ENCODE data around the gene LPCAT2. TPM values are rescaled to one million over a fixed set of nuclear protein-coding genes. Genes with fewer than 3 reads are reported as not detected.

LPCAT2 gene
- total RNA-seq, 2 donors from 2014 or later = 20.5 to 21.1 TPM

GRCh38 chr16:55503726-55504550 is 4.9 kb upstream of the LPCAT2 start:
- Histone ChIP-seq H3K27me3 (replicated peaks; ENCODE audit: insufficient read depth) (no peaks in the 10 kb centered on the region), H3K36me3 (peaks cover 17% of the 10 kb centered on the region), H3K9me3 (no peaks in the 10 kb centered on the region), H3K27ac (no peak overlapping the region), H3K4me3 (no peak overlapping the region), H3K4me1 (ENCODE audit: control insufficient read depth in 1 of 2, low read depth in 2 of 2) (peaks cover 19 to 43% of the 10 kb centered on the region in 2 donors)
- no peak for TF ChIP-seq CTCF (IDR thresholded peaks at IDR 0.05)
- DNase-seq (ENCODE audit: low spot score) (no peak), ATAC-seq (ENCODE audit: insufficient number of reproducible peaks, low FRiP score, low read depth) (no peak)

DNA sequence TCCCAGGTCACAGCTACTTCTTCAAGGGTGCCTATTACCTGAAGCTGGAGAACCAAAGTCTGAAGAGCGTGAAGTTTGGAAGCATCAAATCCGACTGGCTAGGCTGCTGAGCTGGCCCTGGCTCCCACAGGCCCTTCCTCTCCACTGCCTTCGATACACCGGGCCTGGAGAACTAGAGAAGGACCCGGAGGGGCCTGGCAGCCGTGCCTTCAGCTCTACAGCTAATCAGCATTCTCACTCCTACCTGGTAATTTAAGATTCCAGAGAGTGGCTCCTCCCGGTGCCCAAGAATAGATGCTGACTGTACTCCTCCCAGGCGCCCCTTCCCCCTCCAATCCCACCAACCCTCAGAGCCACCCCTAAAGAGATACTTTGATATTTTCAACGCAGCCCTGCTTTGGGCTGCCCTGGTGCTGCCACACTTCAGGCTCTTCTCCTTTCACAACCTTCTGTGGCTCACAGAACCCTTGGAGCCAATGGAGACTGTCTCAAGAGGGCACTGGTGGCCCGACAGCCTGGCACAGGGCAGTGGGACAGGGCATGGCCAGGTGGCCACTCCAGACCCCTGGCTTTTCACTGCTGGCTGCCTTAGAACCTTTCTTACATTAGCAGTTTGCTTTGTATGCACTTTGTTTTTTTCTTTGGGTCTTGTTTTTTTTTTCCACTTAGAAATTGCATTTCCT is 3.4 kb upstream of the LPCAT2 start:
- H3K27me3 ChIP-seq (replicated peaks; ENCODE audit: insufficient read depth) = no peaks in the 10 kb centered on the region
- DNase-seq (ENCODE audit: low spot score) = no peak
- no peak overlapping the region for H3K4me3 ChIP-seq
- H3K9me3 ChIP-seq = no peaks in the 10 kb centered on the region
- peaks cover 10 to 28% of the 10 kb centered on the region in 2 donors for H3K4me1 ChIP-seq (ENCODE audit: control insufficient read depth in 1 of 2, low read depth in 2 of 2)
- peaks cover 17% of the 10 kb centered on the region for H3K36me3 ChIP-seq
- no peak for TF ChIP-seq CTCF (IDR thresholded peaks at IDR 0.05)
- no peak overlapping the region for H3K27ac ChIP-seq
- no peak for ATAC-seq (ENCODE audit: insufficient number of reproducible peaks, low FRiP score, low read depth)

DNA sequence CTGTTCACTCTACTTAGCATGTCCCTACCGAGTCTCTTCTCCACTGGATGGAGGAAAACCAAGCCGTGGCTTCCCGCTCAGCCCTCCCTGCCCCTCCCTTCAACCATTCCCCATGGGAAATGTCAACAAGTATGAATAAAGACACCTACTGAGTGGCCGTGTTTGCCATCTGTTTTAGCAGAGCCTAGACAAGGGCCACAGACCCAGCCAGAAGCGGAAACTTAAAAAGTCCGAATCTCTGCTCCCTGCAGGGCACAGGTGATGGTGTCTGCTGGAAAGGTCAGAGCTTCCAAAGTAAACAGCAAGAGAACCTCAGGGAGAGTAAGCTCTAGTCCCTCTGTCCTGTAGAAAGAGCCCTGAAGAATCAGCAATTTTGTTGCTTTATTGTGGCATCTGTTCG is 2.8 kb upstream of the LPCAT2 start:
- Histone ChIP-seq H3K9me3 (no peaks in the 10 kb centered on the region), H3K27ac (no peak overlapping the region), H3K27me3 (replicated peaks; ENCODE audit: insufficient read depth) (no peaks in the 10 kb centered on the region), H3K36me3 (peaks cover 17% of the 10 kb centered on the region), H3K4me1 (ENCODE audit: control insufficient read depth in 1 of 2, low read depth in 2 of 2) (peaks cover 6 to 22% of the 10 kb centered on the region in 2 donors), H3K4me3 (no peak overlapping the region)
- no peak for TF ChIP-seq CTCF (IDR thresholded peaks at IDR 0.05)
- ATAC-seq (ENCODE audit: insufficient number of reproducible peaks, low FRiP score, low read depth) = no peak
- DNase-seq (ENCODE audit: low spot score) = no peak

- H3K4me1 ChIP-seq (ENCODE audit: control insufficient read depth in 1 of 2, low read depth in 2 of 2) = peaks cover 6 to 18% of the 10 kb centered on the region in 2 donors
- H3K4me3 ChIP-seq = no peak overlapping the region
- no peak for TF ChIP-seq CTCF (IDR thresholded peaks at IDR 0.05)
- H3K27me3 ChIP-seq (replicated peaks; ENCODE audit: insufficient read depth) = no peaks in the 10 kb centered on the region
- DNase-seq (ENCODE audit: low spot score) = no peak
- no peaks in the 10 kb centered on the region for H3K9me3 ChIP-seq
- peaks cover 17% of the 10 kb centered on the region for H3K36me3 ChIP-seq
- H3K27ac ChIP-seq = no peak overlapping the region
- no peak for ATAC-seq (ENCODE audit: insufficient number of reproducible peaks, low FRiP score, low read depth)
These were observed 2.2 kb upstream of the LPCAT2 start for GRCh38 chr16:55506708-55507107.

GRCh38 chr16:55508271-55508921 is 476 bp upstream of the LPCAT2 start:
- peak overlapping the region in 1 of 2 donors; percentile 58 for H3K27ac ChIP-seq
- no peaks in the 10 kb centered on the region for H3K27me3 ChIP-seq (replicated peaks; ENCODE audit: insufficient read depth)
- H3K4me1 ChIP-seq (ENCODE audit: control insufficient read depth in 1 of 2, low read depth in 2 of 2) = peaks cover 0 to 2% of the 10 kb centered on the region in 2 donors
- H3K36me3 ChIP-seq = peaks cover 17% of the 10 kb centered on the region
- peak overlapping the region; percentile 95 for H3K4me3 ChIP-seq
- no peak for TF ChIP-seq CTCF (IDR thresholded peaks at IDR 0.05)
- ATAC-seq (ENCODE audit: insufficient number of reproducible peaks, low FRiP score, low read depth) (peak; percentile 25), DNase-seq (ENCODE audit: low spot score) (no peak)
- H3K9me3 ChIP-seq = no peaks in the 10 kb centered on the region

Data from thoracic aorta (tissue), 2 donors.